Fibroblast of pulmonary artery (primary cell): ENCODE data around the gene RBP5.

Source experiments
- DNase-seq: peaks from one replicate; pipeline ENCODE4 v3.0.0-alpha.2; 2010; ENCODE audit warnings: low read depth
- H3K4me3 ChIP-seq: replicated peaks from 2 replicates; pipeline ENCODE4 v1.5.1; 2011; ENCODE audit warnings: low read depth, mild to moderate bottlenecking, control low read depth, low read length, moderate library complexity
- CTCF ChIP-seq: IDR thresholded peaks from 2 replicates; pipeline ENCODE4 v1.5.1; 2011; ENCODE audit warnings: mild to moderate bottlenecking, control low read depth, low read length, inconsistent platforms; ENCODE audit errors: missing control alignments

Gene RBP5

DNA sequence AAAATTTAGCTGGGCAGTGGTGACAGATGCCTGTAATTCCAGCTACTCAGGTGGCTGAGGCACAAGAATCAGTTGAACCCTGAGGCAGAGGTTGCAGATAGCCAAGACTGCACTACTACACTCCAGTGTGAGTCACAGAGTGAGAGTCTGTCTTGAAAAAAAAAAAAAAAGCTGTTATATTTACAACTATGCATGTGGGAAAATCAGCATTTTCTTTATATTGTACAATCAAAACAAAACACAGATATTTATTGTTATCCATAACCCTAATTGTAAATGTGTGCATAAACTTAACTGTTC, 48.9 kb downstream of the RBP5 start:
- no peak for TF ChIP-seq CTCF
- no peak overlapping the region for H3K4me3 ChIP-seq
- DNase-seq, result peak; percentile 58

DNA sequence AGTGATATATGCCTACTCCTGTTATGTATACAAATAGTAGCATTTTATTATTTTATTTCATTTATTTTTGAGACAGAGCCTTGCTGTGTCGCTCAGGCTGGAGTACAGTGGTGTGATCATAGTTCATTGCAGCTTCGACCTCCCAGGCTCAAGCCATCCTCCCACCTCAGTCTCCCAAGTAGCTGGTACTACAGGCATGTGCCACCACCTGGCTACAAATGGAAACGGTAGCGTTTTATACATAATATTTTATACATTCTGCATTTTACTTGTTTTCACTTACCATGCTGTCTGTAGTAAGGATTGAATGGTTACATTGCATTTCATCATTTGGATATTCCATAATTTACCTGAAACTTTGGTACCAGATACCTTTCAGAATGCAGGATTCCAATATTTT, 50.5 kb downstream of the RBP5 start:
- no peak for DNase-seq
- TF ChIP-seq CTCF, result no peak
- no peak overlapping the region for H3K4me3 ChIP-seq

DNA sequence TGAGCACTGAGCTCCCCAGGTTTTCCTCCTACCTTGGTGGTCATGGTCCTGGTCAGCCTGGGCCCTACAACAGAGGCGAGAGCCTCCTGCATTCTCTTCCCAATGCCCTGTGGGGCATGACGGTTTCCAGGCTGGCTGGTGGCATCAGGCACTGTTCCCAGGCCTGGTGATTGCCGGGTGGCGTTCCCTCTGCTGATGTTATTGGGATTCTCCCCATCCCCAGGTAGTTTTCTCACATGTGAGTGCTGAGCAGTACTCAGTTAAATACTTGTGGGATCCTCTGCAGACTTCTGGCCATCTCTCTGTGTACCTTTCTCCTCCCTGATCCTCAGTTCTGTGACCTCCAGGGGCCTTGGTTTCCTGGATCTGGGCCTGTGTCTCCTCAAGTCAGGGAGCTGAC, 52.2 kb downstream of the RBP5 start:
- H3K4me3 ChIP-seq, result no peak overlapping the region
- no peak for DNase-seq
- no peak for TF ChIP-seq CTCF

DNA sequence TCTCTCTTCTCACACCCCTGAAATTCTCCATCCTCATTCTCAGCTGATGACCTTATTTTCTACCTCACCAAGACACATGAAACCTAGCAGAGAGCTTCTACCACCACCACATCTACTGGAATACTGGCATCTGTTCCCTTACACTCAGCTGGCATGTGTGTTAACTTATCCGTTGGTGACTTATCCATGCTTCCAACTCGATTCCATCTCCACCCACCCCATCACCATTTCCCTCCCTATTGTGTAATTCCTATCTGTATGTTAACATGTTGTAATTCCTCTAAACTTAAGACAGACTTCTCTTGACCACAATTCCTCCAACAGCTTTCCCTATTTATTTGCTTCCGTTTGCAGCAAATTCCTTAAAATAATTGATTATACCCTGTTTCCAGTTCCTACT, 52.8 kb downstream of the RBP5 start:
- TF ChIP-seq CTCF, result no peak
- peak; percentile 71 for DNase-seq
- no peak overlapping the region for H3K4me3 ChIP-seq

DNA sequence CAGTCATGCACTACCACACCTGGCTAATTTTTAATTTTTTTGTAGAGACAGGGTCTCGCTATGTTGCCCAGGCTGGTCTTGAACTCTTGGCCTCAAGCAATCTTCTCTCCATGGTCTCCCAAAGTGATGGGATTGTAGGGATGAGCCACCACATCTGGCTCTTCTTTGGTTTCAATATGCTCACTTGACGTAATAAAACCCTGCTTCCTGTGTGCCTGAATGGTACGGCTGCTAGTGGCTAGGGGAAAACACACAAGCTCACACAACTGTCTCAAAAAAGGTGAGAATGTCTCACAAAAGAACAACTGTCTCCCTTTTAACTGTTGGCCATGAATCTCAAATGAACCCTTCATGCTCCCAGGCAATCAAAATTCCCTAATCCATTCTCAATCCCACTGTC, 53.2 kb downstream of the RBP5 start:
- DNase-seq, result no peak
- TF ChIP-seq CTCF, result no peak
- no peak overlapping the region for H3K4me3 ChIP-seq

- no peak for TF ChIP-seq CTCF
- DNase-seq, result no peak
- no peak overlapping the region for H3K4me3 ChIP-seq
These were observed 54.7 kb downstream of the RBP5 start for GRCh38 chr12:7073946-7074345.
